Activated CD4-positive, alpha-beta T cell treated with anti-CD3 and anti-CD28 coated beads for 1 hour (primary cell): ENCODE results near the gene VPS4A.

Experiments used
- DNase-seq: peaks from one replicate; pipeline ENCODE4 v3.0.0-alpha.2; 2020

Gene VPS4A

DNA sequence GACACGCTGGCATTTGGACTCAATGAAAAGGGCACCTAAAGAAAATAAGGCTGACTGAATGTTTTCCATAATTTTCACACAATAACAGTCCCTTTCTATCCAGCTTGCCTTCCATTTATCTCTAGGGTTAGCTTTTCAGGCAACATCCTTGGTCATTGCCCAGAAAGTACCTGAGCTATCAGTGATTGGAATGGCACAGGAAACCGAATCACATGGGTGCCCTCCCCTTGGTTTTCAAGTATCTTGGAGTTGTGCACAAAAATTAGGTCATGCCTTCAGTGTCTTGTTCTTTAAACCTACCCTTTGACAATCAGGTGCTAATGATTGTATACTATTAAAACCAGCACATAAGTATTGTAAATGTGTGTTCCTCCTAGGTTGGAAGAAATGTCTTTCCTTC lies 3.3 kb upstream of the VPS4A start:
- DNase-seq = no peak

DNA sequence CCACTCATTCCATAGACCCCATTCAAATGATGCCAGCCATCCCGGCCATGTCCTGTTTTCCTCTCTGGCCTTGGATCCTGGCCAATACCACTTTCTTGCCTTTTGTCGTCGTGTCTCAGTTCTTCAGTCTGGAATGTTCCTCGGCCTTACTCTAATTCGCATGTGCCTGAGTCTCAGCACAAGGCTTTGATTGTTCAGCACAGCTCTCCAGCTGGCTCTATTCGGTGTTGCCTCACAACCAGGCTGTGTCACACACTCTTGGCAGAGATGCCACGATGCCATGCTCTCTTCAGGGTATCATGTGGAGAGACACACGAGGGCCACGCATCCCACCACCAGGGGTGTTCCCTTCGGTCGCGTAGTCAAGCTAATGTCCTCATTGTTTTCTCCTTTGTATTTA lies 1.8 kb upstream of the VPS4A start:
- no peak for DNase-seq

DNA sequence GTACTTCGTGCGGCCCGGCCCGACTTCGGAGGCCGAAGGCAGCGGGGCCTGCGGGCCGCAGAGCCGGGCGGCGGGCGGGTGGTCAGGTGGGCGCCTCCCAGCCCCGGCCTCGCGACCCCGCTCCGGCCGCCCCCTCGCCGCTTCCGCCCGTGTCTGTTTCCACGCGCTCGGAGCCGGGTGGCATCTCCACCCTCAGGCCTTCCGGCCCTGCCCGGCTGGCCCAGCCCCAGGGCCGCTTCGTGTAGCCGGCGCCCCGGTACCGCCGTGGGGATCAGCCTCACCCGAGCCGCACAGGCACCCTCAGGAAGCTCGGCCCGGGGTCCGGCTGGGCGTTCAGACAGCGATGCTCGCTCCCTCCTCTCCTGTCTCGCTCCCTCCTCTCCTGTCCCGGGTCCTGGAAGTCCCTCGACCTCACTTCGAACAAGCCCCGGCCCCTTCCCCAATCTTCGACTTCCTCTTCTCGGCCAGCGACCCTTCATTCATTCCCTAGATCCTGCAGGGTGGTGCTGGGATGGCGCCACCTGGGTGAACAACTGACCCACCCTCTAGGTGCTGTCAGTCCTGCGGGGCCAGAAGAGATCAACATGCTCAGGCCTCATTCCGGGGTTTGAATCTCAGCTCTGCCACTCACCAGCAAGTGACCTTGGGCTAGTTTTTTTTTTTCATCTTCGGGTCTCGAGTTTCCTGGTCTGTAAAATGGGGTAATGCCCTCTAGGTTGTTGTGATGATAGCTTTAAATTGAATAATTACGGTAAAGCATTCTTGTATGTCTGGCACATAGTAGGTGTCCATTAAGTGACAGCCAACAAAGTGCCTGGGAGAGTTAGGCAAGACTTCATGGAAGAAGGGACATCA lies 610 bp downstream of the VPS4A start:
- no peak for DNase-seq

DNA sequence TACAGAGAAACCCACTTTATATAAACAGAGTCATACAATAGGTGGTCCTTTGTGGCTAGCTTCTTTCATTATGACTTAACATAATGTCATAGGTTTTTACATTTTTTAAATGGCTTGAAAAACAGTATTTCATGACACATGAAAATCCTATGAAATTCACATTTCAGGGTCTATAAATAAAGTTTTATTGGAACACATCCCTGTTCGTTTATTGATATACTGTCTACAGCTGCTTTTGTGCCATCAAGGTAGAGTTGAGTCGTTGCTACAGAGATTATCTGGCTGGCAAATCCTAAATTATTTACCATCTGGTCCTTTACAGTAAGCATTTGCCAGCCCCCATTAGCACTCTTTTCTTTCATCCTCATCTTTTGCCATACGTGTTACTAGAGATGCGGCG lies 2.3 kb downstream of the VPS4A start:
- DNase-seq = no peak

DNA sequence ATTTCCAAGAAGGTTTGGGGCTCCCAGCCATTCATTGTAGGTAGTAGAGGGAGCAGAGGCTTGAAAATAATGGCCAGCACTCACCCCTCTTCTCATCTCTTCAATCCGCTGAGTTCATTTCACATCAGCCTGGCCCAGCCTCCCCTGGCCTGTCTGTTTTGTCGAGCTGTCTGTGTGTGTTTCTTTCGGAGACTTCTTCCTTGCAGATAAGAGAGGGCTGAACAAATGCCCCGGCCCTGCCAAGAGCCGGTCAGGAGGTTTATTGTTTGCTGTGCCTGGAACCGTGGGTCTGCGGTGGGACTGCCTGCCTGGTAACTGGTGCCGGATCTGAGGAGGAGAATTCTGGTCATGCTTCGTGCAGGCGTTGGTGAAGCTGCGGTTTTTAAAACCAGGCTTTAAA lies 3.4 kb downstream of the VPS4A start:
- no peak for DNase-seq

DNA sequence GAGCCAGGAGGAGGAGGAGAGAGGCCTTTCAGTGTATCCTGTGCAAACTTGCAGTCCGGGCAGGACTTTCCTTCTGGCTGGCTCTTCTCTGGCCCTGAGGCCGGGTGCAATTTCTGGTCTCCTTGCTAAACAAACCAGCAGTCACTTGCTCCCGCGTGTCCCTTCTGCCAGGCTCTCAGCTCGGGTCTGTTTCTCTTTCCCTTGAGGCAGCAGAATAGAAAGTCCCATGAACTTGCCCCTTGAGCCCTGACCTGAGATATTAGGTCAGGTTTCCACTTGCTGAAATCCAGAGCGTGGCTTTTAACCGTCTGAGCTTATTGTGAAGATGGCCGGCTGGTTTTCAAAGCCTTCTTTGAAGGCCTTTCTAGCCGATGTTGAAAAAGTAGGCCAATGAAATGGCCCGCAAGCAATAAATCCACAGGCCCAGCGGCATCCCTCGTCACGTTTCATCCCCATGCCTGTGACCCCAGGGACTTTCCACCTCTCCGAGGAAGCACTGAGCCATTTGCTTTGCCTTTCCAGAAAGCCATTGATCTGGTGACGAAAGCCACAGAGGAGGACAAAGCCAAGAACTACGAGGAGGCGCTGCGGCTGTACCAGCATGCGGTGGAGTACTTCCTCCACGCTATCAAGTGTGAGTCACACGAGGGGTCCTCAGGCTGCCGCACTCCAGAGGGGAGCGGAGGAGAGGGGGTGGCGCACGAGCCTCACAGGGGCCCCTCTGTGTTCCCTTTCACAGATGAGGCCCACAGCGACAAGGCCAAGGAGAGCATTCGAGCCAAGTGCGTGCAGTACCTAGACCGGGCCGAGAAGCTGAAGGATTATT lies 4.5 kb downstream of the VPS4A start:
- no peak for DNase-seq

DNA sequence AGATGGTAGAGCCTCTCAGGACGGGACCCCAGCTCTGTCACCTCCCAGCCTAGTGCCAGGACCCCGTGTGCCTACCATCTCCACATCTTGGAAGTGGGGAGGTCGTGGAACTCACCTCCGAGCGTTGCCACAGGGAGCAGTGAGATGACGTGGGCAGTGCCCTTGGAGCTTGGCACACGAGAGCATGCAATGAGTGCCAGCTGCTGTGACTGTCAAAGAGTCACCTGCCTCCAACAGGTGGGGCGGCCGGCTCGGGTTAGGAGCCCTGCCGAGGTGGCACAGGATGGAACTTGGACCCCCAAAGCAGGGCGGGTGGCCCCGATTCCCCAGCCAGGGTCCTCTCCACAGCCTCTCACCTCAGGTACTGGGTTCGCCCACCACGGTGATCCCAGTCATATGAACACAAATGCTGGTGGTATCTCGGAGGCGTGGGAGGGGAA lies 5.5 kb downstream of the VPS4A start:
- no peak for DNase-seq

DNA sequence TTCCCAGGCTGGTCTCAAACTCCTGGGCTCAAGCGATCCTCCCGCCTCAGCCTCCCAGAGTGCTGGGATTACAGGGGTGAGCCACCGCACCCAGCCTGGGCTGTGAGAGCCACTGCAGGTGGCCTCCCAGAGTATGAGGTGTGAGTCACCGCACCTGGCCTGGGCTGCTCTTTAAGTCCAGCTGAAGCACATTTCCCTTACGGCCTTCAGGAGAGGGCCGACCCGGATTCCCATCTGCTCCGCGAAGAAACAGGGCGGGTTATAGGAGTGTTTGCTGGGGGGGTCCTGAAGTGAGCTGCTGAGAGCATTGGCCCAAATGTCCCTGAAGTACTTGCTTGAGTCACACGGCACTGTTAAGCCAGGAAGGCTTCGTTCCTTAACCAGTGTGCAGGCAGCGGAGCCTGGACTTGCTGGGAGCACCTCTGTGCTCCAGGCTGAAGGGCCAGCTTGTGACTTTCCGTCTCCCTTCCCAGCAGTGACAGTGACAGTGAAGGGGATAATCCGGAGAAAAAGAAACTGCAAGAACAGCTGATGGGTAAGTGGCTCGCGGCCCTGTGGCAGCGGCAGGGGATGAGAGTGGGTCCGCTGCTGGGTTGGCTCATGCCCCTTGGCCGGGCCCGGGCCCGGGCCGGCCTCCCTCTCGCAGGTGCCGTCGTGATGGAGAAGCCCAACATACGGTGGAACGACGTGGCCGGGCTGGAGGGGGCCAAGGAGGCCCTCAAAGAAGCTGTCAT lies 7.2 kb downstream of the VPS4A start:
- DNase-seq = no peak

DNA sequence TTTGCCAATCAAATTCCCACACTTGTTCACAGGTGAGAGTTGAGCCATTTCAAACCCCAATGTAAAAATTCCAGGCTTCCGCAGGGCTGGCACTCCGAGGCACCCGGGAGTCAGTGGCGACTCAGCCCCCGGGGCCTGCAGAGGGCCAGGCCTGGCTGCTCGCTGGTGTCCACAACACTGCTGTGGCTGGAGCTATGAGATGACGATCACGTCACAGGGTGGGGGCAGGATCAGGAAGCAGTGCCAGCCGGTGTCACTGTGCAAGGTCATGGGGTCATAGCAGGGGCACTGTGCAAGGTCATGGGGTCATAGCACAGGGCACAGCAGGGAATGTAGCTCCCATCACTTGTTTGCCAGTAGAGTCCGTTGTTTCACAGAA lies 7.8 kb downstream of the VPS4A start:
- no peak for DNase-seq

DNA sequence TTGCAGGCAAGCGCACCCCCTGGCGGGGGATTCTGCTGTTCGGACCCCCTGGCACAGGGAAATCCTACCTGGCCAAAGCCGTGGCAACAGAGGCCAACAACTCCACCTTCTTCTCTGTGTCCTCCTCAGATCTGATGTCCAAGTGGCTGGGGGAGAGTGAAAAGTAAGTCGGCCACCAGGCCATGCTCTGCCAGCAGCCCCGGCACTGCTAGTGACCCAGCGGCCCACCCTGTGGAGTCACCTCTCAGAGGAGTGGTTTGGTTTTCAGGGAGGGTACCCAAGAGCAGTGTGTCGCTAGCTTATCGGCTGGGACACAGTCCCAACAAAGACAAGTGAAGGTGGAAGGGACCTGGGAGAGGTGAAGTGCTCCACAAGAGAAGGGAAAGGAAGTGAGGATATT lies 8.2 kb downstream of the VPS4A start:
- no peak for DNase-seq

DNA sequence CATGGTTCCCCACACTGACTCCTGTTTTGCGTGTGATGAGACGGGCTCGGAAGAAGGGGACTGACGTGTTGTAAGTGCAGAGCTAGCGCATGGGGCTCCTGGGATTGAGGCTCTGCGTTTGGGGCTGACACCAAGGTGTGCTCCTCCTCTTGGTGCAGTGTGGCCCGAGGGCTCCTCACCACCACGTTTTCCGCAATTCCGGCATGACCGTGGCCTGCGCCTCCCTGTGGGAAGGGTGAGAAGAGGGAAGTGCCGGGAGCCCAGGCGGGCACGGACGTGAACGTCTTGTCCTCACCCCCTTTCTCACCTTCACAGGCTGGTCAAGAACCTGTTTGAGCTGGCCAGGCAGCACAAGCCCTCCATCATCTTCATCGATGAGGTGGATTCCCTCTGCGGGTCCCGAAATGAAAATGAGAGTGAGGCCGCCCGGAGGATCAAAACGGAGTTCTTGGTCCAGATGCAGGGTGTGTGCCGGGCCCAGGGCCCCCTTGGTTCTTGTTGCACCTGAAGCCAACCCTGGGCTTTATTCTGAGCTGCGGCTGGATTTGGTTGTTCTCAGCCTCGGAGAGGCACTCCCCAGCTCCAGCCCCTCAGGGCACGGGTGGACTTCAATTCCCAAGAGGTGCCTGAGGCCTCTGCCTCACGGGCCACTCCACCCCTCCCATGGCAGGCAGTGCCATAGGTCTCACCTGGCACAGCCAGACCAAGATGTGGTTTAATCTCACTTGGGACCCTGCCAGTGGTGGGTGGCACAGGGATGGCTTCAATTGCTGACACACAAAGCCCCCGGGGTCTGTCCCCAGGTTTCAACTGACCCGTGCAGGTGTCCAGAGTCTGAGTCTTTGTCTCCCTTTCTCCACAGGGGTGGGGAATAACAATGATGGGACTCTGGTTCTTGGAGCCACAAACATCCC lies 8.9 kb downstream of the VPS4A start:
- DNase-seq = no peak

DNA sequence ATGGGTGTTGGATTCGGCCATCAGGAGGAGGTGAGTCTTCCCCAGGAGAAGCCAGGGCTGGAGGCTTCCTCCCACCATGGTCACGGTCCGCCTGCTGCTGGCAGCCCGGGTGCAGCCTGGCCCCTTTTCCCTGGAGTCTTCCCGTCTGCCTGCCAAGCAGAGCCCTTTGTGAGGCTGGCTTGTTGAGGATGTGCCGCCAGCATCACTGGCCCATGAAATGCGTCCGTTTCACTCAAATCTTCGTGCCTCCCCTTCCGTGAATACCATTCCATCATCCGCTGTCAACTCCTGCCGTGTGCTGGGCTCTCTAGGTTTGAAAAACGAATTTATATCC lies 9.6 kb downstream of the VPS4A start:
- DNase-seq = no peak

DNA sequence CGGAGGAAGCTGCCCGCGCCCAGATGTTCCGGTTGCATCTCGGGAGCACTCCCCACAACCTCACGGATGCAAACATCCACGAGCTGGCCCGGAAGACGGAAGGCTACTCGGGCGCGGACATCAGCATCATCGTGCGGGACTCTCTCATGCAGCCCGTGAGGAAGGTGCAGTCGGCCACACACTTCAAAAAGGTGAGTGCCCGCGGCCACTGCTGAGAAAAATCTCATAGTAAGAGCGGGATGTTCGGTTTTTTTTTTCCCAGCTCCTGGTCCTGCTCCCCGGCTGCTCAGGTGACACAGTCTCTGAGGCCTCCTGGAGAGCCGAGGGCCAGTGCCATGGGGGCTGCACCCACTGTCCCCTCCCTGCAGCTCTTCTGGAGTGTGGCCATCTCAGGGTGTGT lies 9.9 kb downstream of the VPS4A start:
- no peak for DNase-seq

DNA sequence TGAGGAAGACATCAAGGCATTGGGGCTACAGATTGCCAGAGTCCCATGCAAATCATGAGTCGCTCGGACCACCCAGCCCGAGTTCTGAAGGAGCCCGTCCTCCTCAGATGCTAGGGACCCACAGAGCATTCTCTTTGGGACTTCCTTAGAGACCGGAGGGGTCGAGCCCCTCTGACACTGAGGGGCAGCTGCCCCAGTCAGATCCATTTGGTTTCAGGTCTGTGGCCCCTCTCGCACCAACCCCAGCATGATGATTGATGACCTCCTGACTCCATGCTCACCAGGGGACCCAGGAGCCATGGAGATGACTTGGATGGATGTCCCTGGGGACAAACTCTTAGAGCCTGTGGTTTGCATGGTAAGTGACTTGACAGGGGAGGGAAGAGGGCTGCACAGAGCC lies 11.2 kb downstream of the VPS4A start:
- no peak for DNase-seq

DNA sequence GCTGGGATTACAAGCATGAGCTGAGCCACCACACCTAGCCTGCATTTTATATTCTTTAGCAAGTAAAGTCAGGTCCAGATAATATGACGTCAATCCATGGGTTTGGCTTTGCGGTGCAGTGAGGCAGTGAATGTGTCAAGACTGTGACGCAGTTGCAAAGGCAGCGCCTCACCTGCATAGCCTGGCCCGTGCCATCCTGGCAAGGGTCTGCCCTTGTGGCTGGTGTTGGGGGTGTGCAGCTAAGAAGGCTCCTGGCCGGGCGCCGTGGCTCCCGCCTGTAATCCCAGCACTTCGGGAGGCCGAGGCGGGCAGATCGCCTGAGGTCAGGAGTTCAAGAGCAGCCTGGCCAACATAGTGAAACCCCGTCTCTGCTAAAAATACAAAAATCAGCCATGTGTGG lies 12.3 kb downstream of the VPS4A start:
- no peak for DNase-seq

DNA sequence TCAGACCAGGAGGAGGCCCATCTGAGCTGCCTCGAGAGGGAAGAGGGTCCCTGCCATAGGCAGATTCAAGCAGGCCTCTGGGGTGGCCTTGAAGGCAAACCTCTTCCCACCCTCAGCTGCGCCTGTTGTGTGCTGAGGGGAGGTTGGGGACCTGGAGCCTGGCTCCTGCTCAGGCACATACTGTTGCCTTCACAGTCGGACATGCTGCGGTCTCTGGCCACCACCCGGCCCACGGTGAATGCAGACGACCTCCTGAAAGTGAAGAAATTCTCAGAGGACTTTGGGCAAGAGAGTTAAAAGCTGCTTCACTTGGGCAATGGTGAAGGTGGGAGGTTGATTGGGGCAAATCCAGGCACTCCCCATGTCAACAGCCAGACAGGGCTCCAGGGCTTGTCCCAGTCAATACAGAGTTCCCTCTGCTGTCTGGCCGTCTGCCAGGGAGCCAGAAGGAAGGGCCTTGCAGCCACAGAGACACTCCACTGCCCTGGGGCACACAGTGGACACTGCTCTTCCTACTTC lies 12.9 kb downstream of the VPS4A start:
- DNase-seq = no peak

DNA sequence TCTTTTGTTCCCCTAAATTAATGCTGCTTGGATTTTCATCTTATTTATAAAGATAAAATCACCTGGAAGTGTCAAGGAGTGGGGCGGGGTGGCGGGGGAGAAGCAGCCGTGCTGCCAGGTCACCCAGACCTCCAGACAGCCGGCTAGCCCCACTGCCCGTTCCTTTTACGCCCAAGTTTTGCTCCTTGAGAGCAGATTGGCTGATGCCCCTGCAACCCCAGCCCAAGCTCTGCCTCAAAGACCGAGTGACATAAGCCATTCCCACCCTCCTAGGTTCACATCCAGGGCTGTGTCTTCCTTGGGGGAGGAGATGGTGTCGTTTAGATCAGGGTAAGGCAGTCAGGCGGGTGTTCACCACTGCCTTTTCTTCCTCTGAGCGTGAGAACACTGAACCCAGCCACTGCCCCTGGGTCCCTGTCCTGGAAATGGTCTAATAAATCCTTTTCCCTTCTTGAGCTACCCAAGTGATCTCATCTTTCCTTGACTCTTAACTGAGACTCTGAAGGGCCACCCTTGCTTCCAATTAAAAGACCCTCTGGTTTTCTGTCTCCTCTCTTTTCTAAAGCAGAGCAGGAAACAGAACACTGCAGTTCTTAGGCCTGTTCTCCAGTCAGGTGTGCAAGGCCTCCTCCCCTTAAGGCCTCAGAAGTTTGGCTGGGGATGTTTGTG lies 13.6 kb downstream of the VPS4A start:
- DNase-seq = no peak

DNA sequence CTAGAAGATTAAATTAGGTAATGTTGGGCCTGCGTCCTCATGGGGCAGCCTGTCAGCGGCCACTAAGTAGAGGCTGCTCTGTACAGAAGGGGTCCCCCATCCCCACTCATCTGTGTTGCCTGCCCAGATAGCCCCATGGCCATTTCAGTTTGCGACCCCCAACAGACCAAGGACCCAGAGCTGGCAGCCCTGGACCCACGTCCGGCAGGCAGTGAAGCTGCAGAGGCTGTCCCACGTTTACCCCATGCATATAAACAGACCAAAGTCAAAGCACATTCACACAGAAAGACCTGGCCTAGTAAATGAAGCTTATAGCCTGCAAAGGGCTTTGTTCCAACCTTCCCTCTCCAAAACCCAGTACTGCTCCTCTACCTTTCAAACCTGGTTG lies 14.6 kb downstream of the VPS4A start:
- DNase-seq = no peak

DNA sequence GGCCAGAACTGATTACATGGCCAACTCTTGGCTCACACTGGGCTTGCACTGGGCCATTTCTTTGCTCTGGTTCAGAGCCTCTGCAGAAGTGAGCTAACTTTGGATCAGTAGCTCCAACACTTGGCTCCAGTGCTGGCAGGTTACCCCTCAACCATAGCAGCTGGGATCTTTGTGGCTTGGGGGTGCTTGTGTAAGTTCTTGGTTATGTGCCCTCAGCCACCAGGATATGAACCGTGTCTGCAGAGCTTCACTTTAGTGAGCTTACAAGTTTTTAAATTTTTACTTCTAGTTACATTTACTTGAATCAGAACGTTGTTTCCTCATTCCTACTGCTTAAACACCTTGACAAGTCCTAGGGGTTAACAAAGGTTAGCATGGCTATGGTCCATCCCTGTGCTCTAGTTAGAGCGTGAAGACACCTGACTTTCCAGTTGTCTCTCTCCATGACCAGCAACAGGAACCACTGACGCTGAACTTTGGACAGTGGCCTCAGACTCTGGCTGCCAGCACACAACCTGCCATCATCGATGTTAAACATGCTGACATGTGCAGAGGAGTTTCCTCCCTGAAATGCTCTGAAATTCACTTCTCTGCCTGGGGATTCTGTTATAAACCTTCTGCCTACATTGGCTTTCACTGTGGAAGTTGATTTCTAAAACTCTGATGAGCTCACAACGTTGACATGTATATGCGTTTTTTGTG lies 15.2 kb downstream of the VPS4A start:
- DNase-seq = no peak

DNA sequence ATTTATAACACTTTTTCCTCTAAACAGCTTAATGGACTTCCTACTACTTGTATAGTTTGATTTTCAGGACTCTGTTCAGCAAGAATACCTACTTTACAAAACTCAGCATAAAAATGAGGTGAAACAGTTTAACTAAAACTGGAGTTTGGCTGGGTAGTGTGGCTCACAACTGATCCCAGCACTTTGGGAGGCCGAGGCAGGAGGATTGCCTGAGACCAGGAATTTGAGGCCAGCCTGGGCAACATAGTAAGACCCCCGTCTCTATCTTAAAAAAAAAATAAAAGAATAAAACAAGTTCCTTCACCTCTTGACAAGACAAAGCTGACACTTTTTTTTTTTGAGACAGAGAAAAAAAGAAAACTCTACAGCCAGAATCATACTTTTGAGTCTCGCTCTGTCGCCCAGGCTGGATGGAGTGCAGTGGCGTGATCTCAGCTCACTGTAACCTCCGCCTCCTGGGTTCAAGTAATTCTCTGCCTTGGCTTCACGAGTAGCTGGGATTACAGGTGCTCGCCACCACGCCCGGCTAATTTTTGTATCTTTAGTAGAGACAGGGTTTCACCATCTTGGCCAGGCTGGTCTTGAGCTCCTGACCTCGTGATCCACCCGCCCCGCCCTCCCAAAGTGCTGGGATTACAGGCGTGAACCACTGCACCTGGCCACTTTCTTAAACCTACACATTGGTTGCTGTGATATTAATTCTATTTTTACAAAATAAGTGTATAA lies 16.6 kb downstream of the VPS4A start:
- DNase-seq = no peak
